Motor neuron (in vitro differentiated cells): ENCODE results near the gene TRIO. TPM values are rescaled to one million over a fixed set of nuclear protein-coding genes. Genes with fewer than 3 reads are reported as not detected.
"Not testable (repeated sequence)": the region's sequence is repeated elsewhere in the genome, so short reads cannot be mapped to it uniquely, and the experiment has no call there.

Source experiments
- ATAC-seq, 8 experiments: fragments of 200-7000 bp; cut with Tn5 transposase; replicated peaks in 6 of 8; 2 replicates each; pipeline ENCODE4 v1.8.0; 2021; ENCODE audit warnings: mild to moderate bottlenecking in 8 of 8, moderate library complexity in 8 of 8
- H3K27ac ChIP-seq, 2 donors: fragments of 250-450 bp; sonication (Bioruptor Pico); 2 replicates each; pipeline ENCODE4 v1.9.0; 2021; ENCODE audit warnings: antibody characterized with exemption in 2 of 2, mild to moderate bottlenecking in 2 of 2, moderate library complexity in 1 of 2
- H3K4me1 ChIP-seq, 2 donors: fragments of 250-450 bp; sonication (Bioruptor Pico); replicated peaks in 1 of 2; 2 replicates each; pipeline ENCODE4 v1.6.1; 2021; ENCODE audit warnings: antibody characterized with exemption in 2 of 2, mild to moderate bottlenecking in 2 of 2, moderate library complexity in 1 of 2
- H3K4me3 ChIP-seq, 5 donors: fragments of 250-450 bp; sonication (Bioruptor Pico); 2 replicates each; pipeline ENCODE4 v1.9.0; 2021; ENCODE audit warnings: antibody characterized with exemption in 5 of 5, mild to moderate bottlenecking in 5 of 5, moderate library complexity in 4 of 5
- WGBS, 10 experiments: fragments of 450-650 bp; shearing (Covaris generic); methylation state at CpG; one replicate each; pipeline ENCODE4 v1.0.0; 2022; 5-methylcytosine and 5-hydroxymethylcytosine counted together
- in situ Hi-C, 9 experiments: fragments of 400-800 bp; cut with MboI; loops; one replicate each; pipeline ENCODE4 v1.15.0; 2021; ENCODE audit warnings: low sequenced_read_pairs in 9 of 9, low pct_unique_long_range_greater_than_20kb in 2 of 9; ENCODE audit not compliant: unreplicated experiment in 9 of 9
- total RNA-seq, 8 experiments: library from RNA; unstranded; fragments of 300-600 nt; gene quantifications; 2 replicates each; pipeline versions ENCODE4 v1.2.3 to v1.2.4, GENCODE V29; 2022

Gene TRIO
- total RNA-seq, 8 experiments from 2014 or later = 39.7 to 162 (median 92.9) TPM

GRCh38 chr5:14551211-14551610 lies 408.1 kb downstream of the TRIO start:
- WGBS, 10 experiments = 29 to 100% (median 61%) methylated on average over 2 to 3 of the region's 3 CpGs; no CpG with 5 or more reads in 3 of the 10 experiments
- H3K27ac ChIP-seq = no peak overlapping the region
- H3K4me1 ChIP-seq = no peaks in the 10 kb centered on the region
- ATAC-seq = no peak
- in situ Hi-C loops = no loop called here
- no peak overlapping the region for H3K4me3 ChIP-seq

DNA sequence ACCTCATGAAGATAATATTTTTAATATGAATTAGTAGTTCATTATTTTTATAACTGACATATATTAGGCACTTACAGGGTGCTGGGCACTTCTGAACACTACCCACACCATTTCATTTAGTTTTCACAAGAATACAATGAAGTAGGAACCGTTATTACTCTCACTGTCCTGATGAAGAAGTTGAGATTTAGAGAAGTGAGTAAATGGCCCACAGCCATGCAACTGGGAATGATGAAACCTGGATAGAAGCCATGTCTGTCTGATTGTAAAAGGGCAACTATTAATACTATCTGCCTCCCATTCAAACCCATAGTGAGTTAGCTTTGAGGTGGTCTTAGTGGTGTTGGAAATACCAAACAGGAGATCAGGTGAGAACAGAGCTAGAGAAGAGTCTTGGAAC lies 408.9 kb downstream of the TRIO start:
- H3K4me1 ChIP-seq = no peaks in the 10 kb centered on the region
- in situ Hi-C loops = no loop called here
- no peak overlapping the region for H3K27ac ChIP-seq
- no peak for ATAC-seq
- no peak overlapping the region for H3K4me3 ChIP-seq
- WGBS, 10 experiments = 0 to 43% (median 17%) methylated on average over 1 of the region's 1 CpG; no CpG with 5 or more reads in 6 of the 10 experiments

- H3K27ac ChIP-seq, H3K4me3 ChIP-seq, H3K4me1 ChIP-seq, ATAC-seq, in situ Hi-C loops: not testable (repeated sequence)
- 21 to 100% (median 89%) methylated on average over 1 to 3 of the region's 3 CpGs; no CpG with 5 or more reads in 1 of the 10 experiments for WGBS, 10 experiments
These were observed 411.1 kb downstream of the TRIO start for GRCh38 chr5:14554288-14554687.

GRCh38 chr5:14556015-14556414 lies 412.9 kb downstream of the TRIO start:
- no CpG with 5 or more reads among the region's 2 CpGs for WGBS, 10 experiments
- ATAC-seq = no peak
- in situ Hi-C loops = no loop called here
- Histone ChIP-seq H3K27ac (no peak overlapping the region), H3K4me1 (peaks cover 0 to 4% of the 10 kb centered on the region in 2 donors), H3K4me3 (no peak overlapping the region)

- in situ Hi-C loops = no loop called here
- 10 to 100% (median 47%) methylated on average over 1 to 6 of the region's 8 CpGs; no CpG with 5 or more reads in 1 of the 10 experiments for WGBS, 10 experiments
- H3K27ac ChIP-seq = no peak overlapping the region
- no peak overlapping the region for H3K4me3 ChIP-seq
- H3K4me1 ChIP-seq = peaks cover 0 to 4% of the 10 kb centered on the region in 2 donors
- peak in 1 of 8 experiments; percentile 20 for ATAC-seq
These were observed 414.1 kb downstream of the TRIO start for GRCh38 chr5:14557203-14557770.

DNA sequence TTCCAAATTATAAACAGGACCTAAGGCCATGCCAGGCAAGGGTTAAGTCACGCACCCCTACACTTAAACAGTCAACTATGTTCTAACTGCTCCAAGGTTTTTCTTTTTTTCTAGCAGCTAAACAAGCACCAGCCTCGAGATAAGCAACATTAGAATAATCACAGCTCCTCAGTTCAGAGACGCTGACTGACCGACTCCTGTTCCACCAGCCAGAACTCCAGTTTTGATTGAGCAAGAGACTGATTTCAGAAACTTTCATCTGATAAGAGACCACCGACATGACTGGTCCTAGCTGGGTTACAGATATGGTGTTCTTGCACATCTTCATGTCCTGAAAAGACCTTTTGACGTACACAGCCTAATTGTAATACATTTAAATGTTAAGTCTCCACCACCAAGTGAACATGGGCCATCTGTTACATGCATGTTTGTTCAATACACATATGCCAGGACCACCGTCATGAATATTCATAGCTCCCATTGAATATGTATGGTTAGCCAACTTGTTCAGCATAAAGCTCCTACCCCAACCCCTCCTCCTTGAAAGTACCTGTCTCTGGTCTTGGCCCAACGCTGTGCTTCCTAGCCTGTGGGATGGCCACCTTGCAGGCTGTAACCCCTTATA lies 414.8 kb downstream of the TRIO start:
- in situ Hi-C loops = no loop called here
- peak in 3 of 8 experiments; percentile 39 to 96 (median 48) for ATAC-seq
- WGBS, 10 experiments = 2 to 92% (median 37%) methylated on average over 3 to 7 of the region's 8 CpGs; no CpG with 5 or more reads in 3 of the 10 experiments
- Histone ChIP-seq H3K27ac (no peak overlapping the region), H3K4me1 (peaks cover 0 to 4% of the 10 kb centered on the region in 2 donors), H3K4me3 (no peak overlapping the region)

Other genes starting within 250 kb of the TRIO start
- gene DNAH5, start 198.7 kb upstream of the TRIO start, total RNA-seq = 1 to 10 TPM in 1 of 8 experiments, under 1 TPM in 6, not detected in 1; 0.09 to 5.6 (median 0.31) TPM